ENCODE results near the gene PLEKHB2. TPM values are rescaled to one million over a fixed set of nuclear protein-coding genes. Genes with fewer than 3 reads are reported as not detected.

The PLEKHB2 gene
- polyA plus RNA-seq, 1 of the 3 experiments (the other 2 are of a cell fraction), result 105 TPM

DNA sequence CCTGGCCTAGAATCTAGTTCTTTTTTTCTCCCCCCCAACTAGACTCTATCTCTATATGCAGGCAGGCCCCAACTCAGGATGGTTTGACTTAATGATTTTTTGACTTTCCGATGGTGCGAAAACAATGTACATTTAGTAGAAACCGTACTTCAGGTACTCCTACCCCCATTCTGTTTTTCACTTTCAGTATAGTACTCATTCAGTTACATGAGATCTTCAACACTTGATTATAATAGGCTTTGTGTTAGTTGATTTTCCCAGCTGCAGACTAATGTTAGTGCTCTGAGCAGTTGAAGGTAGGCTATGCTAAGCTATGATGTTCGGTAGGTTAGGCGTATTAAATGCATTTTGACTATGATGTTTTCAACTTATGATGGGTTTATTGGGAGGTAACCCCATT lies 37.7 kb downstream of the PLEKHB2 start:
- Histone ChIP-seq H3F3A (replicated peaks; ENCODE audit: insufficient read depth) (no peaks in the 10 kb centered on the region), H2AFZ (ENCODE audit: low read depth) (no peak overlapping the region), H3K9ac (no peak overlapping the region), H3K4me3 (ENCODE audit: low read depth in 2 of 2, low read length in 1 of 2) (no peak overlapping the region), H3K79me2 (ENCODE audit: insufficient read depth) (peaks cover 14% of the 10 kb centered on the region), H3K27me3 (ENCODE audit: insufficient read depth) (no peaks in the 10 kb centered on the region), H3K9me3 (no peaks in the 10 kb centered on the region), H3K9me2 (no peaks in the 10 kb centered on the region), H3K27ac (ENCODE audit: low read depth in 2 of 2, low read length in 1 of 2) (no peak overlapping the region), H3K36me3 (replicated peaks in 1 of 2; ENCODE audit: control insufficient read depth in 1 of 2, insufficient read depth in 2 of 2, low read length in 1 of 2) (peaks cover 49 to 59% of the 10 kb centered on the region in 2 experiments), H3K4me2 (no peak overlapping the region), H3K4me1 (ENCODE audit: control insufficient read depth in 1 of 2, insufficient read depth in 2 of 2, low read depth in 1 of 2, low read length in 1 of 2) (no peaks in the 10 kb centered on the region; a peak in 1 of 4 replicates), H4K20me1 (ENCODE audit: insufficient read depth) (0 out of 2 replicates have a peak, but pooled peaks cover 4% of the 10 kb centered on the region)
- DNase-seq, result no peak
- POLR2A ChIA-PET, result no interaction called here
- 97% methylated on average over 5 of the region's 5 CpGs for WGBS (ENCODE audit: low lambda C conversion rate)
- CTCF ChIA-PET, result interaction anchor here (1.2 kb wide), 1 partner anchor 349 kb away, joined by 3 read pairs; the partner anchor contains the start of gene MZT2A
- TF ChIP-seq SMC3 (IDR thresholded peaks at IDR 0.05; ENCODE audit: low read depth, low read length) (no peak), JUND (IDR thresholded peaks at IDR 0.05) (no peak), GABPA (IDR thresholded peaks at IDR 0.05; ENCODE audit: low read depth) (no peak), ZBTB33 (IDR thresholded peaks at IDR 0.05; ENCODE audit: borderline replicate concordance, low read depth) (no peak), RCOR1 (IDR thresholded peaks at IDR 0.05; ENCODE audit: low read length) (no peak), TAF1 (IDR thresholded peaks at IDR 0.05; ENCODE audit: borderline replicate concordance, low read depth, low read length) (no peak), CHD2 (IDR thresholded peaks at IDR 0.05; ENCODE audit: low read length, partially characterized antibody) (no peak), TEAD4 (IDR thresholded peaks at IDR 0.05; ENCODE audit: borderline replicate concordance, insufficient read depth) (no peak), IRF3 (IDR thresholded peaks at IDR 0.05; ENCODE audit: low read depth, low read length) (no peak)
- TF ChIP-seq, protein P1, sequence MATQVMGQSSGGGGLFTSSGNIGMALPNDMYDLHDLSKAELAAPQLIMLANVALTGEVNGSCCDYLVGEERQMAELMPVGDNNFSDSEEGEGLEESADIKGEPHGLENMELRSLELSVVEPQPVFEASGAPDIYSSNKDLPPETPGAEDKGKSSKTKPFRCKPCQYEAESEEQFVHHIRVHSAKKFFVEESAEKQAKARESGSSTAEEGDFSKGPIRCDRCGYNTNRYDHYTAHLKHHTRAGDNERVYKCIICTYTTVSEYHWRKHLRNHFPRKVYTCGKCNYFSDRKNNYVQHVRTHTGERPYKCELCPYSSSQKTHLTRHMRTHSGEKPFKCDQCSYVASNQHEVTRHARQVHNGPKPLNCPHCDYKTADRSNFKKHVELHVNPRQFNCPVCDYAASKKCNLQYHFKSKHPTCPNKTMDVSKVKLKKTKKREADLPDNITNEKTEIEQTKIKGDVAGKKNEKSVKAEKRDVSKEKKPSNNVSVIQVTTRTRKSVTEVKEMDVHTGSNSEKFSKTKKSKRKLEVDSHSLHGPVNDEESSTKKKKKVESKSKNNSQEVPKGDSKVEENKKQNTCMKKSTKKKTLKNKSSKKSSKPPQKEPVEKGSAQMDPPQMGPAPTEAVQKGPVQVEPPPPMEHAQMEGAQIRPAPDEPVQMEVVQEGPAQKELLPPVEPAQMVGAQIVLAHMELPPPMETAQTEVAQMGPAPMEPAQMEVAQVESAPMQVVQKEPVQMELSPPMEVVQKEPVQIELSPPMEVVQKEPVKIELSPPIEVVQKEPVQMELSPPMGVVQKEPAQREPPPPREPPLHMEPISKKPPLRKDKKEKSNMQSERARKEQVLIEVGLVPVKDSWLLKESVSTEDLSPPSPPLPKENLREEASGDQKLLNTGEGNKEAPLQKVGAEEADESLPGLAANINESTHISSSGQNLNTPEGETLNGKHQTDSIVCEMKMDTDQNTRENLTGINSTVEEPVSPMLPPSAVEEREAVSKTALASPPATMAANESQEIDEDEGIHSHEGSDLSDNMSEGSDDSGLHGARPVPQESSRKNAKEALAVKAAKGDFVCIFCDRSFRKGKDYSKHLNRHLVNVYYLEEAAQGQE (IDR thresholded peaks at IDR 0.05; ENCODE audit: low read depth, low read length), result no peak
